ENCODE data around the gene CPNE7.

CPNE7 gene

DNA sequence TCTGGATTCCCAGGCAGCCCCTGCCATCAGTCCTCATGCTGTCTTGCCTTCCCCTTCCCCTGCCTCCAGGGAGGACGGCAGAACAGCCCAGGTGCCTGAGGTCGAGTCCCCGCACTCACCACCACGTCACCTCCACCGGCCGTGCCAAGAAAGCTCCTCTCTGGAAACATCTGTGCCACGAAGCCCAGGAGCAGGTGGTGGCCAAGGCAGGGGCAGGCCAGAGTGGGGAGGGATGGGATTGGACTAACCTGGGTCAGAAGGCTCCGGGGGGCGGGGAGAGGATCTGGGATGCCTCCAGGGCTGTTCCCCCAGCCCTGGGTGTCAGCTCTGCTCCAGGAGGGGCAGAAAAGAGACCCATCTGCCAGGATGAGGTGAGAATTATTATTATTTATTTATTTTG is 30.4 kb downstream of the CPNE7 start:
- DNase-seq, result no peak

DNA sequence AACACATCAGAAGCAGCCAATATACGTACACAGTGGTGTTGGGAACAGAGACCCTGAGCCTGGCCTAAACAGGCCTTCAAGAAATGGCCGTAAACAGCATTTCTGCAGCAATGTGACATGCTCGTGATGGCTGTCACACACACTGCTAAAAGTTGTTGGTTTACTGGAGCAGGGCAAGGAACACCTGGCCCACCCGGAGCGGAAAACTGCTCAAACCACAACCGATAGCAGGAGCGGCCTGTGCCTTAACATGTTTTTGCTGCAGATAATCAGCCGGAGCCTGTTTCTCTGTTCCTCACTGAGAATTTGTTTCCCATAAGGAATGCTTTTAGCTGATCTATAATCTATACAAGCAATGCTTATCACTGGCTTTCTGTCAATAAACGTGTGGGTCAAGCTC is 31.9 kb downstream of the CPNE7 start:
- no peak for DNase-seq

DNA sequence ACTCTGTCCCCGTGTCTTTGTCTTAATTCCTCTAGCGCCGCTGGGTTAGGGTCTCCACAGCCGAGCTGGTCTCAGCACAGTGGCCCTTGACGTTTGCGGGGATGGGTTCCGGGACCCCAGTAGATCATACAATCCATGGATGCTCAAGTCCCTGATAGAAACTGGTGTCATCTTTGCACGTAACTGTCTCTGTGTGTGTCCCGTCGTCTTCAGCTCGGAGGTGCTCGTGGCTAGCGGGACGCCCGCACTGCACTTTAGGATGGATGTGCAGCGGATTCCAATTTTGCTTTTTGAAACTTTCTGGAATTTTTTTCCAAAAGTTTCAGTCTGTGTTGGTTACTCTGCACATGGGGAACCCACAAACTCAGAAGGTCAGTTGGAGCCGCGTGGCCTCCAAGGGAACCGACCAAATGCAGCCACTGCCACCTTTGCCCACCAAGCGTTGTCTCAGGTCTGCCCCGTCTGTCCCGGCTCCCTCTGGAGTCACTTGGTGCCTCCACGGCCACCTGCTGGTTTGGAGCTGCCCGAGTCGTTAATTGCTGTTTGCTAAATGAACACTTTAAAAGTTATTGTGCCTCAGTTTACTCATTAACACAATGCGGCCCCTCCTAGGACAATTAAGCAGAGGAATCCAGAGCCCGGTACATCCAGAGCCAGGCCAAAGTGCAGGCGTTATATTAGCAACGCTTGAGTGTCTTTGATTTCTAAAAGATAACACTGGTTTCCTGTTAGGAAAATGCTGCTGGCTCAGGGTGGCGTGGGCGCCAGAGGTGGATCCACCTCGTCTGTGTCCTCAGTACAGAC is 32.6 kb downstream of the CPNE7 start:
- no peak for DNase-seq

DNA sequence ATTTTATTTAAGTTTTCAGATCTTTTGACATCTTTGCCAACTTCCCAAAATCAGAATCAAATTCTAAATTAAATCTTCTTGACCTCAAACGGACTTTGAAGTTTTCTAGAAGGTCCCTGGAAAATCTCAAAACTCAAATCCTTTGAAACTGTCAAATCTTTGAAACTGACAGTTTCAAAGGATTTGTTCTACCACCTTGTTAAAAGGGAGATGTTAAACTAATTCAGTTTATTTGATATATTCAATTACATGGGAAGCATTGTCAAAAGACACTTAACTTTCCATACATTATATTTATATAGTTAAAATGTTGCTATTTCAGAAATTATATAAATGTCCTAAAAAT is 34.5 kb downstream of the CPNE7 start:
- no peak for DNase-seq

DNA sequence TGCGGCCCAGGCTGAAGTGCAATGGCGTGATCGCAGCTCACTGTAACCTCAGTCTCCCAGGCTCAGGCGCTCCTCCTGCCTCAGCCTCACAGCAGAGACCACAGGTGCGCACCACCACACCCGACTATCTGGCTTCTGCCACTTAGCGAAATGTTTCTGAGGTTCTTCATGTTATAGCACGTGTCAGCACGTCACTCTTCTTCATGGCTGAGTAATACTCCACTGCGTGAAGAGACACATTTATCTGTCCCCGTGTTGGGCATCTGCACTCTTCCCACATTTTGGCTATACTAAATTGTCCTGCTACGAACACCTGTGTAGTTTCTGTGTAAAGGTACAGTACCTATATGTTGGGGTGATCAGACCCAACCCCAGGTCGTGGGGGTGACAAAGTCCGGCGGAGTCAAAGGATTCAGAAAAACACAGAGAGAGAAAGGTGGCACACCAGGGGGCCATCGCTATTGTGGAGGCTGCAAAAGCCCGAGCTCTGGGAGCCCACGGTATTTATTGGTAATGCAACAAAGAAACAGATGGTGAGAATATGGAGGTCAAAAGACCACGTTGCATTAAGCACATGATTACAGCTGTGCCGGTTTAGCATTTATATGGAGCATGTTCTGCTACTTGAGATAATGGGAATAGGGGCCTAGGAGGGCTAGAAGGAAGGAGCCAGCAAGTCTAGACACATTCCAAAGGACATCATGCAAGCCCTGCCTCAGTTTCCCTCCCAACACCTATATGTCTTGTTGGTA is 37.0 kb downstream of the CPNE7 start:
- DNase-seq, result no peak

DNA sequence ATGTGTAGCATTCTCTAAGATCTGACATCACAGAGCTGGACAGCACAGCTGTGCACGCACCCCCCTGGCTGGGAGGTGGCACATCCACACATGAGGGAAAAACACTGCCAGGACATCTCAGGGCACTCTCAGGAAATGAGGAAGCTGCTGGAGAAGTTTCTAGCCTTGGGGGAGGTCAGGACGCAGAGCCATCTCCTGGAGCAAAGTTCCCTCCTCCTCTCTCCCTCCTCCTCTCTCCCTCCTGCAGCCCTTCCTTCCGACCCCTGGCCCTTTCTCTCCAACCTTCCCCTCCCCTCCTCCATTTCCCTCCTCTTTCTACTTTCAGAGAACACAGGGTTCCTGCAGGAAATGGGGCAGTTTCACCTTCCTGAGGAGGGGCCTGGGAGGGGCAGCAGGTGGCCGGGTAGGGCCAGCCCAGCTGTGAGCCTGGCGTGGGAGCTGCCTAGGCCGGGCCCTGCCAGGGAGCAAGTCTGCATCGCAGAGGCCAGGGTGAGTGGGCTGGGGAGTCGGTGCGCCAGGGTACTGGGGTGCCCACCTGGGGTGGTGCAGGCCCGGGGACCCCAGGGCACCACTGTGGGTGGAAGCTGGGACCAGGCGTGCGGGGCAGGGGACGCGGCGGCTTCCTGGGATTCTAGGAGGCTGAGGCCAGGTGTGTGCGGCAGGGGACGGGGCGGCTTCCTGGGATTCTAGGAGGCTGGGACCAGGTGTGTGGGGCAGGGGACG is 37.8 kb downstream of the CPNE7 start, which contains the start of gene DPEP1:
DPEP1 (plus strand) TSS at position 412 of the 723 bp plus-strand sequence. CDS start 16,769 bp downstream, outside the sequence.
- DNase-seq, result no peak

DNA sequence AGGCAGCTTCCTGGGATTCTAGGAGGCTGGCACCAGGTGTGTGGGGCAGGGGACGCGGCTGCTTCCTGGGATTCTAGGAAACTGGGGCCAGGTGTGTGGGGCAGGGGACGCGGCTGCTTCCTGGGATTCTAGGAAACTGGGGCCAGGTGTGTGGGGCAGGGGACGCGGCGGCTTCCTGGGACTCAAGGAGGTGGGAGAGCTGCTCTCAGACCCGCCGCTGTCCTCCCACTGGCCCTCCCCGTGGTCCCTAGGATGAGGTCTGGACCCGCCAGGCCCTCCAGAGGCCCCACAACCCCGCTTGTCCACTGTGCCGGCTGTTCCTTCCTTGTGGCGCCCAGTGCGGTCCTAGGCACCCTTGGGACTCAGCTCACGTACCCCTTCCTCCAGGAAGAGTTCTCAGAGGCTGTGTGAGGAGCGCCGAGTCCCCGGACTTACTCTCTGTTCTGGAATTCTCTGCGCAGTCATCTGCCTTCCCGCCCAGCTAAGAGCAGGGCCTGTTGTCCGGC is 38.4 kb downstream of the CPNE7 start:
- DNase-seq, result no peak

DNA sequence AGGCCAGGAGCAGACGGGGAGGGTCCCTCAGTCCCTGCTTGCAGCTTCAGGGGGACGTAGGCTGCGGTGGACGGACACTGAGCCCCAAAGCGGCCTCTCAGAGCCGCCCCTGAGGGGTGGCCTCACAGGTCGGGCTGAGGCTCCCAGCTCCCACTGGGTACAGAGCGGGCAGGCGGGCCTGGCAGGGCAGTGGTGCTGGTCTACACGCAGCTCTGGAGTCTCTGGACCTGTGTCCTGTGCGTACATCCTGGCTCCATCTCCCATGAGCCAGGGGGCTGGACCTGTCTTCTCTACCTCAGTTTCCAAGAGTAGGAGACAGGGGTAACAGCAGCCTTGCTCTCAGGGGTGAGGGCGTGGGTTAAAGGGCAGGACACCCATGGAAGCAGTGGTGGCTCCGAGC is 39.6 kb downstream of the CPNE7 start:
- DNase-seq, result no peak

DNA sequence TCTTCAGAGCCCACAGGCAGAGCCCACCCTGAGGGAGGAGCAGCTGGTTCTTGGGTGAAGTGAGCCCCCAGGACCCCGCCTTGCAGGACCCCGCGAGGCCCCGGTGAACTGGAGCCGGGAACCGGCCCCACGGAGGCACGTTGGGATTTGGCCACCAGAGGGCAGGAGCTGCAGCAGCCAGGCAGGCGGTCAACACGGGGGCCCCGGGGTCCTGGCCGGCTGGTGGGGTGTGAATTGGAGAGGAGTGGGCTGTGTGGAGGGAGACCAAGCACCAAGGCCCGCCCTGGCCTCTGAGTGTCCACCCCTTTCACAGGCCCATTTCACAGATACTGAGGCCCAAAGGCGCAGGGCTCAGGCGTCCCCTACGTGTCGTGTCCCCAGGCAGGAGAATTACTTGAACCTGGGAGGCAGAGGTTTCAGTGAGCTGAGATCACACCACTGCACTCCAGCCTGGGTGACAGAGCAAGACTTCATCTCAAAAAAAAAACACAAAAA is 40.1 kb downstream of the CPNE7 start:
- DNase-seq, result no peak

DNA sequence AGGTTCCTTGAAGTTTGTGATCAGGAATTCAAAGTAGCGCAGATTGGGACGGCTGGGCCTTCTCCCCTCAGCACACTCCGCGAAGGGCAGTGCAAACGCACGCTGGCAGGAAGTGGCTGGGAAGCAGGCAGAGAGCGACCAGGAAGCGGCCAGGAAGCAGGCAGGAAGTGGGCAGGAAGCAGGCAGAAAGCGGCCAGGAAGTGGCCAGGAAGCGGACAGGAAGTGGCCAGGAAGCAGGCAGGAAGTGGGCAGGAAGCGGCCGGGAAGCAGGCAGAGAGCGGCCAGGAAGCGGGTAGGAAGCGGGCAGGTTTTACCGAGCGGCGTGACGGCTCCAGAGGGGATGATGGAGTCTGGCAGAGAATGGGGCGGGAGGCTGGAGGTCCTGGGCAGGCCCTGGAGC is 41.1 kb downstream of the CPNE7 start:
- DNase-seq, result no peak

DNA sequence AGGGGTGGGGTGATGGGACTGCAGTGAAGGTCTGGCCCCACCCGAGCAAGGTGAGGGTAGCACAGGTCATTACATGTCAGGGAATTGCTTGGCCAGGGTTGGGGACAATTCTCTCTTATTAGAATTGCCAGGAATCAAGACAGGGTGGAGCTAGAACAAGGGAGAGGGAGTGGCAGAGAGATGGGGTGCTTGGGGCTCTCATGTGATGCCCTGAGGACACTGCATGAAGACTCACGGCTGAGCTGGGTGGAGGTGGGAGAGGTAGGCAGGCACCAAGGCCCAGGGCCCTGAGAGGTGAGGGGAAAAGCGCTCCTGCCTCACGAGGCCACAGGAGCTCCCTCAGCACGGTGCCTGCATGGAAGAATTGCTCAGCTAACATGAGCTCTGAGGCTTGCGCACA is 41.5 kb downstream of the CPNE7 start:
- no peak for DNase-seq

DNA sequence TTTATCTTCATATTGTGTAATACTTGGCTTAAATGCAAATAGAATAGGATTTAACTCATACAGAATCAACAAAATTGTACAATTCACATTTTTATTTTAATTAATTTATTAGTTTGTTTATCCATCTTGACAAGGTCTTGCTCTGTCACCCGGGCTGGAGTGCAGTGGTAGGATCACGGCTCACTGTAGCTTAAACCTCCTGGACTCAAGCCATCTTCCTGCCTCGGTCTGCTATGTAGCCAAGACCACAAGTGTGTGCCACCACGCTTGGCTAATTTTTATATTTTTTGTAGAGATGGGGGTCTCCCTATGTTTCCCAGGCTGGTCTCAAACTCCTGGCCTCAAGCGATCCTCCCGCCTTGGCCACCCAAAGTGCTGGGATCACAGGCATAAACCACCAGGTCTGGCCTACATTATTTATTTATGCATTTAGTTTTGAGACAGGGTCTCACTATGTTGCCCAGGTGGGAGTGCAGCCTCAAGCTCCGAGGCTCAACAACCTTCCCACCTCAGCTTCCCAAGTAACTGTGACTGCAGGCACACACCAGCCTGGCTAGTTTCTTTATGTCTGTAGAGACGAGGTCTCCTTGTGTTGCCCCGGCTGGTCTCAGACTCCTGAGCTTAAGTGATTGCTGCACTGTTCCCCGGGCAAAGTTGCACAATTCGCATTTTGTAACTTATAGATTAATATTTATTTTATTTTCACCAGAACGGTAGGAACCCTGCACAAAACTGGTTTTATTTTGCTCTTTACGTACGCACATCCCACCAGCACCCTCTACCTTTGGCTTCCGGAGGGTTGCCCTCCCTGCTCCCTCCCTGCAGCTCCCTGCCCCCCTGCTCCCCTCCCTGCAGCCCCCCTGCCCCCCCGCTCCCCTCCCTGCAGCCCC is 42.8 kb downstream of the CPNE7 start:
- no peak for DNase-seq

DNA sequence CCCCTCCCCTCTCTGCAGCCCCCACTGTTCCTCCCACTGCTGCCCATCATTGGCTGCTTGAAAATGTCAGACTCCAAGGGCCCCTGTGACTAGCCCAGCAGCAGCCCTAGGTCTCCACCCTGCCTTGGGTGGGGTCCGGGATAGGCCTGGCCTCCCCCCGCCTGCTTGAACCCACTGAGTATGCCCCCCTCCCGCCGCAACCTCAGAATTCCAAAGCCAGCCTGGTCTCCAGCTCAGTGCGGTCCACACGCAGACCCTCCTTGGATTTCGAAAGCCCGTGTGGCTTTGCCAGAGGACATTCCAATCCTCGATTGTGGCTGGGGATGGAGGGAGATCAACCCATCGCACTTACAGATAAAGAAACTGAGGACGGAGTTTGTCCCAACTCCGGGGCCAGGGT is 44.3 kb downstream of the CPNE7 start:
- no peak for DNase-seq

DNA sequence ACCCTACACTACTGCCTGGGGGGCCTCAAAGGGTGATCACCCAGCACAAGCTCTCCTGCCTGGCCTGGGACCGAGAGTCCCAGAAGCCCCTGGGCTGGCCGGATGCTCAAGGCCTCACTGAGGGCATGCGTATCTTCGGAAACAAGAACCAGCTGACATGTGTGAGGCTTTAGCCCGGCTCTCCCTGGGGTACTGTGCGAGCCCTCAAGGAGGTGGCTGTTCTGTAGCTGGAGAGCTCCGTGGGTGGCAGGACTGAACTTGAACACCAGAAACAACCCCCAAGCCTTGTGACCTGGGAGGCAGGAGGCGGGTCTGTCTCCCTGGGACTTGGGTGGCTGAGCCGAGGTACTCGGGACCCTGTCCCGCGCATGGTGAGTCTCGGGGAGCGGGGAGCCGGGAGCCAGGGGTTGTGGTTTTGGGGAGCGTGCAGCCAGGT is 44.9 kb downstream of the CPNE7 start:
- no peak for DNase-seq

DNA sequence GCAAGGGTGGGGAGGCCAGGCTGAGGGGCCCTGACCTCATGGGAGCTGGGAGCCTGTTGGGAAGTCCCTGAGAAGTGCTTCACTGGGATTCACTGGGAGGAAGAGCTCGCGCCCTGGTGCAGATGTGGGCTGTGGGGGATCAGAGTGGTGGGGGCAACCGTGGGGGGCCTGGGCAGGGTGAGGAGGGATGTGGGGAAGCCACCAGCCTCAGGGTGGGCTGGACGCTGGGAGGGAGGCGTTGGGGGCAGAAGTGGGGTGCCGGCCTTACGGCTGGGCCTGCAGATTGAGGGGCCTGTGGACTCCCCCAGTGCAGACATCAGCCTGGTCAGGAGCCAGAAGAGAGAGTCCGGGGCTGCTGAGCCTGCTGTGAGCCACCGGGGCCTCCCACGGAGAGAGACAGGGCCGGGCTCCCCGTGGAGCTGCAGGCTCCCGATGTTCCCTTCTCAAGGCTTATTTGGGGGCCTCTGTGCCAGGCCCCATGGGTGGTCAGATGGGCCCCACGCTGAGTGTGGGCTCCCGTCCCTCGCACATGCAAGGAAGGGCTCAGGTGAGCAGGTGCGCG is 45.7 kb downstream of the CPNE7 start:
- DNase-seq, result no peak

DNA sequence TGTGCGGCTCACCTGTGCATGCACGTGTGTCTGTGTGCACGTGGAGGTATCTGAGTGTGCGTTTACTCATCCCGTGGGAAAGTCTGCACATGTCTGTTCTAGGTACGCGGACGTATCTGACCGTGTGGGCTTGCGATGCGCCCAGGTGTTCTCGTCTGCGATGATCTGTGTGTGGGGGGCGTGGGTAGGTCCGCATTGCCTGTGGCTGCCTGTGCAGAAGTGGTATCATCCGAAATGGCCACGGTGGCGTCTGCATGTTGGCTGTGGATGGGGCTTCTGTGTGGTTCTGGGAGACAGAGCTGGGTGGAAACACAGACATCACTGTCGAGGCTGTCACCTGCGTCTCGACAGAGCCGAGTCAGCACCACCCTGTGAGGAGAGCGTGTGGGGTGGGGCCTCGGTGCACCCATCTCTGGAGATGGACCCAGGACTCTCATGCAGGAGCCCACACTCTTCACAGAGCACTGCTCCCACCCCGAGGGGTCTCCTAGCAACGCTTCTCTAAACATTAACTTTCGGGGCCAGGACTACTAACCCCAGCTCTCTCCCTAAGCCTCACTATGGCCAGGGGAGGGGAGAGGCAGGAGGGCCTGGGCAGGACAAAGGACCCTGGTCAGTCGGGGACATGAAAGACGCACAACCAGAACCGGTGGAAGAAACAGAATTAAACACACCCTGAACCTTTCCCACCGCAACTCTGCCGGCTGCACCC is 46.3 kb downstream of the CPNE7 start:
- no peak for DNase-seq

DNA sequence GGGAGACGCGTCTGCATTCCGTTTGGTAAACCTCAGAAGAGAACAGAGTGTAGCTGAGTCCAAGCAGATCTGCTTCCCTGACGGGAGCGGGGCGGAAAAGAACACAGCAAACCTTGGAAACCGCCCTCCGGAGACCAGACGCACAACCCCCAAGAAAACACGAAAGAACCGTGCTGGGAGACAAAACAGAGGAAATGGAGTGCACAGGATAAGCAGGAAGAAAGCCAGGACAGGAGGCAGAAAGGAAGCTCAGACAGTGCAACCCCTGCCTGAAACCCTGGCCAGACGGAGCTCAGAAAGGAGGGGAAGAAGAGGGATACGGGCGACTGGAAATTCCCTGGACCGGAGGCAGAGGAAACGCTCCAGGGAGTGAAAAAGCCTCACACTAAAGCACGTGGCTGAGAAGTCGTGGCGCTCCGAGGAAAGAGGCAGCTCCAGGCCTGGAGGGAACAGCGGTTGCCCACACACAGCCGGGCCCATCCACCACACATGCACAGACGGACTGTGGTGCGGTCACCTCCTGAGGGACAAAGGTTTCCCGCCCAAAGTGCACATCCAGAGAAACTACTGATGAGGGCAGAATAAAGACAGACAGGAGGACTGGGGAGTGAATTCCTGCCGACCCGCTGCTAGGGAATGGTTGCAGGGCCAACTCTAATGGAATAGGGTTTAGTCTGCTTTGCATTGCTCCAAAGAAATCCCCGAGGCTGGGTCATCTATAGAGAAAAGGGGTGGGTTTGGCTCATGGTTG is 48.1 kb downstream of the CPNE7 start:
- DNase-seq, result no peak

DNA sequence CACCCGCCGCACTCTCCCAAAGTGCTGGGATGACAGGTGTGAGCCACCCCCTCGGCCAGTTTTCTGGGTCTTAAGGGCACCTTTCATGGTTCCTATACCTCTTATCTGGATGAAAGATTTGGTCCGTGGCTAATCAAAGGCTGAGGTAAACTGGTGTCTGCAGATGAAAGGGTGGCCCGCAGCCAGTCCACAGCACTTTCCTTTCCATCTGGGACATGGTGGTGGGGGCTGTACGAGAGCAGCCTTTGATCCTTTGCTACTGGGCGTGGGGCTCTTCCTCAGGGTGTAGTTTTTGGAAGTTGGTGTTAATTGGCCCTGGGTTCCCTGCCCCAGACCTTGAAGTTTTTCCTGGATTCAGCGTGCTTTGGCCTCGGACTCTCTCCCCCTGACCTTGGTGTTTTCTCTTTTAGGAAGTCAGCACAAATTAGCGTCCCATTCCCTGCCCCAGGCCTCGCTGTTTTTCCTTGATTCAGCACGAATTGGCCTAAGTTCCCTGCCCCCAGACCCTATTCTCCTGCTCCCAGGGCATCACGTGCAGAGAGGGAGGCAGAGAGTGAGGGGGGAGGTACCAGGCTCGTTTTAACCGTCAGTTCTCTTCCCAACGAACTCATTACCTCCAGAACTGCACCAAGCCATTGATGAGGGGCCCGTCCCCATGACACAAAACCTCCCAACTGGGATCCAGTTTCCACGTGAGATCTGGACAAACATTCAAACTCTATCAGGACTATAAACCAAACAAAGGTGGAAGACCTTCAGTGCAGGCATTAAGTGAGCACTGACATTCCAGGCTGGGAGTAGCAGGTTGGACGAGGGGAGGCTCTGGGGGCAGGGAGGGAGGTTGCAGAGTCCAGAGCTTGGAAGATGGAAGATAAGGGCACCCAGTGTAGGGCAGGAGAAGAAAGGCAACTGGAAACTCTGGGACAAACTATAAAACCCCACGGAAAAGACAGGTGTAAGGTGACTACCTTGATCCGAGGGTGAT is 49.5 kb downstream of the CPNE7 start:
- no peak for DNase-seq

Data from stimulated activated CD4-positive, alpha-beta T cell treated with anti-CD3 and anti-CD28 coated beads, Interleukin-12 subunit alpha, Interleukin-12 subunit beta, amount 100 ng/mL, for 4 hours (primary cell).